K562 (cell line): Measurements from ENCODE around the gene CBL. TPM values are rescaled to one million over a fixed set of nuclear protein-coding genes. Genes with fewer than 3 reads are reported as not detected.

Source experiments
- ATAC-seq: fragments of 200-7000 bp; cut with Tn5 transposase; 3 replicates; pipeline ENCODE4 v1.9.1; 2020; ENCODE audit warnings: moderate library complexity
- BruUV-seq: library from RNA; stranded (reverse); fragments of 400-500 nt; replicated peaks from 2 replicates; lab custom pipeline; 2021; lab: Mats Ljungman, UMichigan
- CTCF ChIA-PET: fragments of 300-600 bp; formaldehyde crosslinking; extraction: SDS; loops from one replicate; lab custom pipeline; 2021; ENCODE audit warnings: low intra/inter-chr PET ratio; lab: Yijun Ruan, JAX
- POLR2A ChIA-PET: fragments of 300-600, 350-650 bp; sonication (Branson Sonifier 250); formaldehyde crosslinking; extraction: SDS; loops from one replicate; lab custom pipeline; 2021; ENCODE audit warnings: antibody characterized with exemption, inconsistent platforms; lab: Yijun Ruan, JAX
- DNase-seq, 4 experiments: peaks; one replicate each; pipeline versions ENCODE4 v3.0.0 to v3.0.0-alpha.2; 2011 to 2018; ENCODE audit warnings: low spot score in 3 of 4, mixed read lengths in 3 of 4; ENCODE audit errors: extremely low read depth in 1 of 4
- FAIRE-seq: peaks from 2 replicates; lab custom pipeline; 2011; peaks lifted over from hg19 to GRCh38; lab: Jason Lieb, UNC
- H2AFZ ChIP-seq: 2 replicates; pipeline ENCODE4 v1.6.0; 2011; ENCODE audit warnings: low read depth, low read length, control low read depth, inconsistent platforms
- H3K27ac ChIP-seq: fragments of 200-600 bp; 3 replicates; pipeline ENCODE4 v1.8.0; 2011; ENCODE audit warnings: low read depth, mild to moderate bottlenecking, control low read depth, inconsistent platforms, low read length, moderate library complexity, mixed read lengths; ENCODE audit errors: extremely low read depth
- H3K27me3 ChIP-seq, 2 experiments: fragments of 300-600 bp in 1 of 2; 2 replicates in 1 of 2; 3 replicates in 1 of 2; pipeline versions ENCODE4 v1.6.0 to v1.8.0; 2011; ENCODE audit warnings: inconsistent platforms in 2 of 2, low read length in 2 of 2, mild to moderate bottlenecking in 1 of 2, mixed read lengths in 1 of 2, moderate library complexity in 1 of 2; ENCODE audit not compliant: control insufficient read depth in 2 of 2, insufficient read depth in 2 of 2
- H3K36me3 ChIP-seq: fragments of 300-600 bp; 3 replicates; pipeline ENCODE4 v1.8.0; 2011; ENCODE audit warnings: mild to moderate bottlenecking, low read length, inconsistent platforms; ENCODE audit not compliant: control insufficient read depth, insufficient read depth
- H3K4me1 ChIP-seq, 2 experiments: fragments of 200-600 bp in 1 of 2; replicated peaks in 1 of 2; 2 replicates in 1 of 2; 3 replicates in 1 of 2; pipeline versions ENCODE4 v1.5.1 to v1.8.0; 2011; ENCODE audit warnings: inconsistent platforms in 2 of 2, low read length in 2 of 2, mild to moderate bottlenecking in 1 of 2, mixed read lengths in 1 of 2, moderate library complexity in 1 of 2; ENCODE audit not compliant: control insufficient read depth in 2 of 2, insufficient read depth in 2 of 2
- H3K4me2 ChIP-seq: 2 replicates; pipeline ENCODE4 v1.6.1; 2011; ENCODE audit warnings: low read length, control low read depth, inconsistent platforms, mixed read lengths; ENCODE audit not compliant: insufficient read depth
- H3K4me3 ChIP-seq: fragments of 200-600 bp; sonication (generic), shearing (Covaris generic); 2 replicates; pipeline ENCODE4 v1.5.1; 2016; ENCODE audit warnings: control low read depth, inconsistent platforms
- H3K79me2 ChIP-seq: fragments of 200-600 bp; 3 replicates; pipeline ENCODE4 v1.8.0; 2011; ENCODE audit warnings: low read length, inconsistent platforms; ENCODE audit not compliant: control insufficient read depth, insufficient read depth
- H3K9ac ChIP-seq, 2 experiments: 2 replicates each; pipeline versions ENCODE4 v1.6.0 to v1.6.1; 2011; ENCODE audit warnings: low read depth in 2 of 2, low read length in 2 of 2, control low read depth in 1 of 2, inconsistent platforms in 1 of 2, mild to moderate bottlenecking in 1 of 2, mixed read lengths in 1 of 2; ENCODE audit not compliant: insufficient read depth in 1 of 2
- H3K9me1 ChIP-seq: one replicate; pipeline ENCODE4 v1.6.0; 2011; ENCODE audit warnings: inconsistent platforms, mild to moderate bottlenecking, low read length, moderate library complexity; ENCODE audit not compliant: control insufficient read depth, insufficient read depth
- H3K9me3 ChIP-seq: replicated peaks from 2 replicates; pipeline ENCODE4 v1.5.1; 2011; ENCODE audit warnings: low read depth, low read length, inconsistent platforms; ENCODE audit not compliant: control insufficient read depth, insufficient read depth
- H4K20me1 ChIP-seq: replicated peaks from 2 replicates; pipeline ENCODE4 v1.6.1; 2011; ENCODE audit warnings: low read length, inconsistent platforms, mixed read lengths; ENCODE audit not compliant: control insufficient read depth, insufficient read depth
- CTCFL ChIP-seq: IDR thresholded peaks from 2 replicates; pipeline ENCODE4 v1.6.1; 2011; ENCODE audit warnings: borderline replicate concordance, low read depth, mild to moderate bottlenecking, moderate library complexity, low read length; ENCODE audit not compliant: insufficient read depth, poor library complexity, severe bottlenecking
- HDAC6 ChIP-seq: IDR thresholded peaks from 2 replicates; pipeline ENCODE4 v1.6.1; 2012; ENCODE audit warnings: low read depth, mild to moderate bottlenecking, control low read depth, inconsistent platforms, low read length, moderate library complexity
- MYC ChIP-seq, 2 experiments: fragments of 250-450 bp in 1 of 2; sonication (Bioruptor Pico) in 1 of 2; IDR thresholded peaks; 2 replicates each; pipeline versions ENCODE4 v1.5.1 to v1.6.1; 2012 to 2021; ENCODE audit warnings: low read depth in 2 of 2, borderline replicate concordance in 1 of 2, improper control_type of control experiment in 1 of 2, low read length in 1 of 2, mild to moderate bottlenecking in 1 of 2, moderate library complexity in 1 of 2
- POLR3G ChIP-seq: IDR thresholded peaks from 2 replicates; pipeline ENCODE4 v1.6.1; 2011; ENCODE audit not compliant: insufficient read length, insufficient replicate concordance; ENCODE audit errors: extremely low read depth
- SMAD4 ChIP-seq: fragments of 250-450 bp; sonication (Bioruptor Pico); conservative IDR thresholded peaks from 2 replicates; pipeline ENCODE4 v1.8.0; 2021; ENCODE audit warnings: inconsistent platforms, mild to moderate bottlenecking, moderate library complexity
- TOE1 ChIP-seq, 2 experiments: fragments of 450-650 bp in 1 of 2; sonication (generic) in 1 of 2; formaldehyde crosslinking in 1 of 2; IDR thresholded peaks; 2 replicates each; pipeline versions ENCODE4 v1.7.1 to v1.8.0; 2016 to 2022; ENCODE audit warnings: borderline replicate concordance in 2 of 2, mild to moderate bottlenecking in 2 of 2, antibody characterized with exemption in 1 of 2, inconsistent platforms in 1 of 2, low read depth in 1 of 2, missing genetic modification reagents in 1 of 2, moderate library complexity in 1 of 2
- ZNF280A ChIP-seq: fragments of 450-650 bp; IDR thresholded peaks from 2 replicates; pipeline ENCODE4 v1.6.1; 2018; ENCODE audit warnings: mild to moderate bottlenecking, low read depth; ENCODE audit not compliant: partially characterized antibody
- WGBS: fragments of 100-300 bp; shearing (Covaris generic); methylation state at CpG from one replicate; pipeline ENCODE4 v1.1.6; 2016; ENCODE audit warnings: low coverage, mixed read lengths; ENCODE audit not compliant: insufficient coverage; ENCODE audit errors: missing lambda C conversion rate; 5-methylcytosine and 5-hydroxymethylcytosine counted together
- in situ Hi-C: fragments of 300-500 bp; cut with MboI; formaldehyde crosslinking; loops from 4 replicates; pipeline ENCODE4 v1.15.0; 2018; ENCODE audit warnings: inconsistent platforms, mixed read lengths
- intact Hi-C: fragments of 100-400 bp; cut with micrococcal nuclease; formaldehyde crosslinking; loops from 2 replicates; pipeline ENCODE4 v1.14.2; 2022
- polyA plus RNA-seq, 8 experiments: library from polyadenylated mRNA; depleted of rRNA in 4 of 8; stranded (reverse) in 5 of 8; unstranded in 3 of 8; fragments of >200 nt; fragmentation: Nextera tagmentation in 2 of 8; fragmentation: Illumina TruSeq in 1 of 8; extraction: Ambion mirVana in 2 of 8; extraction: Trizol in 1 of 8; gene quantifications; 2 replicates each; pipeline versions ENCODE4 v1.2.1 to v1.2.3, GENCODE V29; 2011 to 2014; ENCODE audit warnings: inconsistent platforms in 1 of 8, missing spikeins in 1 of 8
- total RNA-seq, 7 experiments: library from RNA; depleted of rRNA in 6 of 7; stranded (reverse); fragments of >200 nt in 6 of 7; fragmentation: Illumina TruSeq in 2 of 7; extraction: Trizol in 2 of 7; gene quantifications; 2 replicates each; pipeline versions ENCODE4 v1.2.1 to v1.2.3, GENCODE V29; 2011 to 2021; ENCODE audit warnings: low replicate concordance in 1 of 7

The CBL gene
- total and polyA plus RNA-seq, 9 of the 15 experiments (the other 6 are each of a cell fraction or from before 2014, with no cell fraction given), result 3.2 to 24.9 (median 9.9) TPM

- H3K36me3 ChIP-seq, result no peaks in the 10 kb centered on the region
- POLR2A ChIA-PET, result interaction anchor here (0.6 to 1.0 kb wide), 2 partner anchors 14 to 169 kb away, joined by 3 to 7 read pairs; no protein-coding TSS in a partner anchor
- DNase-seq (no peak), ATAC-seq (no peak)
- CTCF ChIA-PET, result no interaction called here
- in situ Hi-C loops, result no loop called here
- WGBS, result 44% methylated on average over 11 of the region's 11 CpGs
- no TSS peak for BruUV-seq
- peak overlapping the region in 1 of 2 experiments; percentile 44; a peak in 1 of 4 replicates for H3K9ac ChIP-seq
- H4K20me1 ChIP-seq, result 0 out of 2 replicates have a peak, but pooled peaks cover 7% of the 10 kb centered on the region
- no peak for TF ChIP-seq POLR3G
- no peak for TF ChIP-seq MYC (IDR thresholded peaks at IDR 0.05; ENCODE audit: low read depth, low read length)
- no peak for TF ChIP-seq MYC (CRISPR knock-in tag; IDR thresholded peaks at IDR 0.05; ENCODE audit: borderline replicate concordance, low read depth)
- TF ChIP-seq HDAC6, result no peak
- TF ChIP-seq TOE1 (IDR thresholded peaks at IDR 0.05; ENCODE audit: borderline replicate concordance), result no peak
- no peak for TF ChIP-seq TOE1 (CRISPR knock-in tag; IDR thresholded peaks at IDR 0.05; ENCODE audit: borderline replicate concordance, low read depth)
- no peak for TF ChIP-seq ZNF280A
- TF ChIP-seq SMAD4 (CRISPR knock-in tag), result no peak
- no peak for TF ChIP-seq CTCFL
- TF ChIP-seq, all 486 proteins: peak for 0
- intact Hi-C loops, result loop anchor here (1.0 to 2.0 kb wide), 2 partner anchors 77 to 111 kb away; no protein-coding TSS in a partner anchor
- no peaks in the 10 kb centered on the region for H3K9me3 ChIP-seq
- peak overlapping the region; percentile 96 for H3K4me3 ChIP-seq
- 0 out of 3 replicates have a peak overlapping the region, but pooled peaks have one; percentile 3 for H3K27ac ChIP-seq
- FAIRE-seq, result peak; percentile 83
- H3K27me3 ChIP-seq, result no peaks in the 10 kb centered on the region
- H3K4me2 ChIP-seq, result peak overlapping the region; percentile 84
- H3K9me1 ChIP-seq, result no peaks in the 10 kb centered on the region
- no peak overlapping the region for H2AFZ ChIP-seq
- H3K79me2 ChIP-seq, result peaks cover 51% of the 10 kb centered on the region
- peaks cover 13% of the 10 kb centered on the region in 2 experiments; a peak in 4 of 5 replicates for H3K4me1 ChIP-seq
Observed at GRCh38 chr11:119207415-119207960, 1.3 kb downstream of the CBL start.
